Measurements from ENCODE around the gene CEP85L. TPM values are rescaled to one million over a fixed set of nuclear protein-coding genes. Genes with fewer than 3 reads are reported as not detected.

Gene CEP85L
- total RNA-seq, 1 experiment from 2014 or later, result 4.9 TPM

DNA sequence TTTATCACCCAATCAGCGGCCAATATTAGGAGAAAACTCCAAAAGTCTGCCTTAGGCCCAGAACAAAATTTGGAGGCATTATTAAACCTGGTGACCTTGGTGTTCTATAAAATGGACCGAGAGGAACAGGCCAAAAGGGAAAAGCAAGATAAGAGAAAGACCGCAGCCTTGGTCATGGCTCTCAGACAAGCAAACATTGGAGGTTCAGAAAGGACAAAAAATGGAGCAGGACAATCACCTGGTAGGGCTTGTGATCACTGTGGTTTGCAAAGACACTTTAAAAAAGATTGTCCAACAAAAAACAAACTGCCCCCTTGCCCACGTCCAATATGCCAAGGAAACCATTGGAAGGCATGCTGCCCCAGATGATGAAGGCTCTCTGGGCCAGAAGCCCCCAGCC lies 31.2 kb downstream of the CEP85L start:
- Histone ChIP-seq H3K9ac (ENCODE audit: low read length) (no peak overlapping the region), H4K20me1 (ENCODE audit: insufficient read depth) (no peaks in the 10 kb centered on the region), H3K4me2 (ENCODE audit: low read length) (no peak overlapping the region), H3K4me3 (replicated peaks in 1 of 2; ENCODE audit: low read depth in 1 of 2, low read length in 2 of 2) (no peak overlapping the region), H3K9me3 (ENCODE audit: control insufficient read depth in 1 of 2, insufficient read depth in 1 of 2, low read depth in 1 of 2, low read length in 2 of 2) (0 out of 4 replicates have a peak, but pooled peaks cover 0 to under 1% of the 10 kb centered on the region in 2 experiments), H2AFZ (ENCODE audit: low read depth, low read length, poor library complexity, severe bottlenecking) (no peak overlapping the region), H3K9me2 (ENCODE audit: insufficient read depth) (no peaks in the 10 kb centered on the region), H3K4me1 (ENCODE audit: control insufficient read depth in 1 of 2, insufficient read depth in 2 of 2, low read length in 2 of 2) (no peaks in the 10 kb centered on the region), H3K36me3 (ENCODE audit: control insufficient read depth in 1 of 2, insufficient read depth in 2 of 2, low read length in 2 of 2) (no peaks in the 10 kb centered on the region), H3K27me3 (ENCODE audit: insufficient read depth, low read length) (no peaks in the 10 kb centered on the region), H3K79me2 (ENCODE audit: insufficient read depth, low read length) (no peaks in the 10 kb centered on the region; the same call in 1 of the 2 replicates), H3K27ac (ENCODE audit: low read depth, low read length) (no peak overlapping the region)
- TF ChIP-seq, protein P1, sequence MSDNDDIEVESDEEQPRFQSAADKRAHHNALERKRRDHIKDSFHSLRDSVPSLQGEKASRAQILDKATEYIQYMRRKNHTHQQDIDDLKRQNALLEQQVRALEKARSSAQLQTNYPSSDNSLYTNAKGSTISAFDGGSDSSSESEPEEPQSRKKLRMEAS (IDR thresholded peaks at IDR 0.05), result no peak
- no peak for TF ChIP-seq FOSL1 (IDR thresholded peaks at IDR 0.05; ENCODE audit: low read depth)
- TF ChIP-seq, protein P2, sequence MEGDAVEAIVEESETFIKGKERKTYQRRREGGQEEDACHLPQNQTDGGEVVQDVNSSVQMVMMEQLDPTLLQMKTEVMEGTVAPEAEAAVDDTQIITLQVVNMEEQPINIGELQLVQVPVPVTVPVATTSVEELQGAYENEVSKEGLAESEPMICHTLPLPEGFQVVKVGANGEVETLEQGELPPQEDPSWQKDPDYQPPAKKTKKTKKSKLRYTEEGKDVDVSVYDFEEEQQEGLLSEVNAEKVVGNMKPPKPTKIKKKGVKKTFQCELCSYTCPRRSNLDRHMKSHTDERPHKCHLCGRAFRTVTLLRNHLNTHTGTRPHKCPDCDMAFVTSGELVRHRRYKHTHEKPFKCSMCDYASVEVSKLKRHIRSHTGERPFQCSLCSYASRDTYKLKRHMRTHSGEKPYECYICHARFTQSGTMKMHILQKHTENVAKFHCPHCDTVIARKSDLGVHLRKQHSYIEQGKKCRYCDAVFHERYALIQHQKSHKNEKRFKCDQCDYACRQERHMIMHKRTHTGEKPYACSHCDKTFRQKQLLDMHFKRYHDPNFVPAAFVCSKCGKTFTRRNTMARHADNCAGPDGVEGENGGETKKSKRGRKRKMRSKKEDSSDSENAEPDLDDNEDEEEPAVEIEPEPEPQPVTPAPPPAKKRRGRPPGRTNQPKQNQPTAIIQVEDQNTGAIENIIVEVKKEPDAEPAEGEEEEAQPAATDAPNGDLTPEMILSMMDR (IDR thresholded peaks at IDR 0.05 in 2 of 3, conservative IDR thresholded peaks at IDR 0.05 in 1 of 3; ENCODE audit: borderline replicate concordance in 1 of 3, insufficient read depth in 1 of 3, low read depth in 2 of 3, low read length in 2 of 3), result no peak
- TF ChIP-seq ZNF274 (IDR thresholded peaks at IDR 0.05; ENCODE audit: low read depth, low read length), result no peak
- TF ChIP-seq EZH2 (IDR thresholded peaks at IDR 0.05), result no peak
- TF ChIP-seq TCF7L2 (IDR thresholded peaks at IDR 0.05; ENCODE audit: borderline replicate concordance, extremely low read depth, insufficient read depth, insufficient read length), result no peak
- TF ChIP-seq ZFX (IDR thresholded peaks at IDR 0.05), result no peak
- no peak for TF ChIP-seq SP1 (IDR thresholded peaks at IDR 0.05; ENCODE audit: low read depth)
- ATAC-seq (no peak), DNase-seq (ENCODE audit: low read depth, low spot score) (no peak)
- ChIA-PET POLR2A (no interaction called here), CTCF (no interaction called here), RAD21 (ENCODE audit: low non-redundant PET in 1 of 2, low total read pairs in 2 of 2, uncharacterized antibody in 2 of 2, unreplicated experiment in 2 of 2) (no interaction called here)
- intact Hi-C loops (cut with micrococcal nuclease), result no loop called here
- no TSS peak for BruUV-seq (replicated peaks)

Data from HCT116 (cell line).